ENCODE results near the gene MOK. TPM values are rescaled to one million over a fixed set of nuclear protein-coding genes. Genes with fewer than 3 reads are reported as not detected.
A peak's percentile ranks its signal among the peaks of the same experiment; 100 is the strongest.
"Not testable (repeated sequence)": the region's sequence is repeated elsewhere in the genome, so short reads cannot be mapped to it uniquely, and the experiment has no call there.

MOK gene
- total RNA-seq, 3 donors from 2014 or later = 13.0 to 29.0 (median 23.9) TPM

- intact Hi-C loops (cut with DNase I; ENCODE audit: low total_unique reads) = no loop called here
- H3K9me3 ChIP-seq = no peaks in the 10 kb centered on the region
- DNase-seq (ENCODE audit: low spot score in 2 of 2) = no peak
- H3K4me1 ChIP-seq = no peaks in the 10 kb centered on the region
- H3K36me3 ChIP-seq = no peaks in the 10 kb centered on the region
- no peak for TF ChIP-seq POLR2A (IDR thresholded peaks at IDR 0.05)
- no peak for TF ChIP-seq POLR2AphosphoS5 (IDR thresholded peaks at IDR 0.05)
- no peak for TF ChIP-seq CTCF (IDR thresholded peaks at IDR 0.05)
- no peaks in the 10 kb centered on the region for H3K27me3 ChIP-seq
- H3K27ac ChIP-seq = no peak overlapping the region
- no peak overlapping the region for H3K4me3 ChIP-seq
These were observed 28.4 kb upstream of the MOK start for GRCh38 chr14:102333390-102333789.

- intact Hi-C loops (cut with DNase I; ENCODE audit: low total_unique reads) = no loop called here
- no peak overlapping the region for H3K4me3 ChIP-seq
- no peak overlapping the region for H3K27ac ChIP-seq
- TF ChIP-seq POLR2AphosphoS5 (IDR thresholded peaks at IDR 0.05) (no peak), POLR2A (IDR thresholded peaks at IDR 0.05) (no peak), CTCF (IDR thresholded peaks at IDR 0.05) (no peak)
- DNase-seq (ENCODE audit: low spot score in 2 of 2) = no peak
- H3K4me1 ChIP-seq = no peaks in the 10 kb centered on the region
- H3K36me3 ChIP-seq = no peaks in the 10 kb centered on the region
- H3K27me3 ChIP-seq = no peaks in the 10 kb centered on the region
- H3K9me3 ChIP-seq = no peaks in the 10 kb centered on the region
These were observed 25.8 kb upstream of the MOK start for GRCh38 chr14:102330806-102331205.

- H3K27me3 ChIP-seq; DNase-seq (ENCODE audit: low spot score in 2 of 2); H3K4me1 ChIP-seq; H3K36me3 ChIP-seq; intact Hi-C loops (cut with DNase I; ENCODE audit: low total_unique reads); H3K9me3 ChIP-seq; H3K27ac ChIP-seq; H3K4me3 ChIP-seq: not testable (repeated sequence)
These were observed 24.4 kb upstream of the MOK start for GRCh38 chr14:102329381-102329780.

- TF ChIP-seq POLR2A (IDR thresholded peaks at IDR 0.05) (no peak), CTCF (IDR thresholded peaks at IDR 0.05) (no peak), POLR2AphosphoS5 (IDR thresholded peaks at IDR 0.05) (no peak)
- no peak for DNase-seq (ENCODE audit: low spot score in 2 of 2)
- Histone ChIP-seq H3K4me3 (no peak overlapping the region), H3K27me3 (no peaks in the 10 kb centered on the region), H3K27ac (no peak overlapping the region), H3K36me3 (no peaks in the 10 kb centered on the region), H3K4me1 (peaks cover 0 to 3% of the 10 kb centered on the region in 2 donors), H3K9me3 (no peaks in the 10 kb centered on the region)
- intact Hi-C loops (cut with DNase I; ENCODE audit: low total_unique reads) = no loop called here
These were observed 21.6 kb upstream of the MOK start for GRCh38 chr14:102326583-102326982.

GRCh38 chr14:102325791-102326345, 20.9 kb upstream of the MOK start:
- H3K4me1 ChIP-seq = peaks cover 1 to 3% of the 10 kb centered on the region in 2 donors
- no peak for TF ChIP-seq POLR2A (IDR thresholded peaks at IDR 0.05)
- TF ChIP-seq POLR2AphosphoS5 (IDR thresholded peaks at IDR 0.05) = no peak
- TF ChIP-seq CTCF (IDR thresholded peaks at IDR 0.05) = no peak
- intact Hi-C loops (cut with DNase I; ENCODE audit: low total_unique reads) = no loop called here
- H3K9me3 ChIP-seq = no peaks in the 10 kb centered on the region
- H3K27ac ChIP-seq = no peak overlapping the region
- H3K27me3 ChIP-seq = no peaks in the 10 kb centered on the region
- DNase-seq (ENCODE audit: low spot score in 2 of 2) = no peak
- H3K4me3 ChIP-seq = no peak overlapping the region
- H3K36me3 ChIP-seq = no peaks in the 10 kb centered on the region

- Histone ChIP-seq H3K36me3 (no peaks in the 10 kb centered on the region), H3K4me3 (no peak overlapping the region), H3K9me3 (no peaks in the 10 kb centered on the region), H3K27ac (peak overlapping the region; percentile 71 to 74), H3K27me3 (no peaks in the 10 kb centered on the region), H3K4me1 (peaks cover 7 to 9% of the 10 kb centered on the region in 2 donors)
- peak; percentile 72 to 75 for DNase-seq (ENCODE audit: low spot score in 2 of 2)
- intact Hi-C loops (cut with DNase I; ENCODE audit: low total_unique reads) = no loop called here
- TF ChIP-seq POLR2A (IDR thresholded peaks at IDR 0.05) = no peak
- no peak for TF ChIP-seq POLR2AphosphoS5 (IDR thresholded peaks at IDR 0.05)
- peak in 2 of 3 donors; percentile 25 to 37 for TF ChIP-seq CTCF (IDR thresholded peaks at IDR 0.05)
These were observed 18.1 kb upstream of the MOK start for GRCh38 chr14:102323102-102323501.

All from breast epithelium (tissue), 4 donors.